Epidermal melanocyte (primary cell): ENCODE results near the gene PSTPIP1.

Experiments
- DNase-seq: peaks from one replicate; pipeline ENCODE4 v3.0.0; 2011; ENCODE audit warnings: low spot score; ENCODE audit not compliant: insufficient read length

Gene PSTPIP1

DNA sequence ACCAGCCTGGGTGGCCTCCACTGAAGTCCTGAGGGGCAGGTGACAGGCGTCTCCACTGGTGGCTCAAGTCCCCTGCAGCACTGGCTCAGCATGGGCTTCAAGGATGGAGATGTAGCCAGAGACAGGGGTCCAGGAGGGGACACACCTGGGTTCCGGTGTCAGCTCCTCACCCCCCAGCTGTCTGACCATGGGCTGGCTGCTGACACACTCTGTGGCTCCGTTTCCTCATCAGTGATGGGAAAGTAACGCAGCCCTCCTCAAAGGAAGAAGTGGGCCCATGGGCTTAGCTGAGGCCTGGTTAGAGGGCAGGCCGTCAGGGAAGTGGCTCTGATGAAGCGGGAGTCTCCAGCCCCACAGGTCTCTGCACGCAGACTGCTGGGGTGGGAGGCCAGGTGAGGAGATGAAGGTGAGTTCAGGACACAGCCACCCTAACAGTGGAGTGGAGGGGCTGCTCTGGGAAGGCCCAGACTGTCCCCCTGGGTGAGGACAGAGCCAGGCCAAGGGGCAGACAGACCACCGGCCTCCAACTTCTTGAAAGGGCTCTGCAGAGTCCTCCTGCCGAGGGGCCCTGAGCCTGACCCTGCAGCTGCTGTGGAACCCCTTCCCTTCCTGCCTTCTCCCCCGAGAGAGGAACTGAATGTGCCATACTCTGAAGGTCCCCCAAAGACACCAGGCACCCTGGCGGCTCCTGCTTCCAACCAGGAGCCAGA is 24.0 kb downstream of the PSTPIP1 start:
- DNase-seq = no peak

DNA sequence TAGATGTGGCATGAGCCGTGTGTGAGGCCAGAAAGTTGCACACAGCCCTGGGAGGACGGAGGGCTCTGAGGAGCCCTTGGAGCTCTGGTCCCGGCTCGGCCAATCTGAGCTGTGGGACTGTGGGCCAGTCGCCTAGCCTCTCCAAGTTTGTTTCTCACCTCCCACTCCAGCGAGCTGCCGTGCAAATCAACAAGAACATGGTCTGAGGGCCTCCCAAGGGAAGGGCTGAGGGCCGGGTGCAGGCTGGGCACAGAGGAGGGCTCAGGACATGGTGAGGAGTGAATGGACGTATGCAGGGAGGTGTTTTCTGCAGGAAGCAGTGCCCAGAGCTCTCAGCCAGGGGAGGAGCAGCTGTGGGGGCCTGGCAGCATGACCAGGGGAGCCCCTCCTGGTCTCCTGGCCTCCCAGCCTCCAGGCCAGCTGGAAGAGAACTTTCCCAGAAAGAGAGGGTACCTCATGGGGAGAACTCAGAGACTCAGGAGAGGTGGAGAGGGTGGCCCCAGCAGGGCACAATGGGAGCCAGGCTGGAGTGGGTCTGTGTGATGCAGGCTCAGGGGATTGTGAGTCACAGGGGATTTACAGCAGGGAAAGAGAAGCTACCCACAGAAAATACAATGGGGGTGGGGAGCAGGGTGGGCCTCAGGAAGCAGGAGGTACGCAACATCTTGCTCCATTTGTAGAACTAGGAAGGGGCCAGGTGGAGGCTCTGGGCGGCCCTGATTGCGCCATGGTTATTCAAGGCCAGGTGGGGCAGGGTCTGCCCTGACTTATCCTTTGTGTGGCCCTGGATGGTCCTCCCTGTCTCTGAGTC is 24.8 kb downstream of the PSTPIP1 start:
- DNase-seq = no peak

DNA sequence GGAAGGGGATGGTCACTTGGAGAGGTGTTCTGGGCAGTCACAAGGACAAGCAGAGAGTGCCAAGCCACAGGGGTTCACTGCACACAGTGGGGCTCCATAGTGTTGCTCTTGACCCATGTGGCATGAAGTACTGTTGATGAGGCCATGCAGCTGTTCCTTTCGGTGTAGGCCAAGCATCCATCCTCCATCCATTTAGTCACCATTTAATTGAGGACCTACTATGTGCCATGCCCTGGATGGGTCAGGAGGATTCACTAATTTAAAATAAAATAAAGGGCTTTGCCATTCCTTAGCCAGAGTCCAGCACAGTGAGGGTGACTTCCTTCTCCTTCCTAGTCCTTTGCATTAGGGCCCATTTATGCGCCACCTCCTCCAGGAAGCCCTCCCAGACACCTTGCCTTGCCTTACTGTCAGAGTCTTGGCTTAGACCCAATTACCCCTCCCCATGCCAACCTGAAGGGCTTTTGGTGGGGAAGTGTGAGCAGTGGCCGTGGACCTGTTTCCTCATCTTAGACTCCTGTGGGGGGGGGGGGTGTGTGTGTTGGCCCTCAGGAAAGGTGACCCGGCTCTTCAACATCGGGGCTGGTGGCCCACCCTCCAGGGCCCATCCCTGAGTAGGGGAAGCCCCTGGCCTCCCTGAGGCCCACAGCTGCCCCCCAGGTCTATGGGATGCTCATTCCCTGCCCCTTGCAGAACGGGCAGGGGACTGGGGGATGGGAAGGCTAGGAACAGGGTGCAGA is 25.6 kb downstream of the PSTPIP1 start:
- no peak for DNase-seq

DNA sequence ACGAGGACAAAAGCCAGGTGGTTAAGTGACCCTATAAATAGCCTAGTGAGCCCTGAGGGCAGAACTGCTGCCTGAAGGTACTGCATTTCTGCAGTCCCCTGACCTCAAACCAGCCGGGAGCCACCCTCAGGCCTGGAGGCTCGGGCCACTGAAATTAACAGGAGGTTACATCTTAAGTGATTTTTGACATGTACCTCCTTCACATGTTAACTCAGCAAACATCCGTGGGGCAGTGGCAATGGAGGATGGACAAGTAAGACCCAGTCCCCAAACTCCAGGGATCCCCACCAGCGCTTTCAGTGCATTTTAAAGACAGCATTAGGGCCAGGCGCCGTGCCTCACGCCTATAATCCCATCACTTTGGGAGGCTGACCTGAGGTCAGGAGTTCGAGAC is 26.2 kb downstream of the PSTPIP1 start:
- no peak for DNase-seq

DNA sequence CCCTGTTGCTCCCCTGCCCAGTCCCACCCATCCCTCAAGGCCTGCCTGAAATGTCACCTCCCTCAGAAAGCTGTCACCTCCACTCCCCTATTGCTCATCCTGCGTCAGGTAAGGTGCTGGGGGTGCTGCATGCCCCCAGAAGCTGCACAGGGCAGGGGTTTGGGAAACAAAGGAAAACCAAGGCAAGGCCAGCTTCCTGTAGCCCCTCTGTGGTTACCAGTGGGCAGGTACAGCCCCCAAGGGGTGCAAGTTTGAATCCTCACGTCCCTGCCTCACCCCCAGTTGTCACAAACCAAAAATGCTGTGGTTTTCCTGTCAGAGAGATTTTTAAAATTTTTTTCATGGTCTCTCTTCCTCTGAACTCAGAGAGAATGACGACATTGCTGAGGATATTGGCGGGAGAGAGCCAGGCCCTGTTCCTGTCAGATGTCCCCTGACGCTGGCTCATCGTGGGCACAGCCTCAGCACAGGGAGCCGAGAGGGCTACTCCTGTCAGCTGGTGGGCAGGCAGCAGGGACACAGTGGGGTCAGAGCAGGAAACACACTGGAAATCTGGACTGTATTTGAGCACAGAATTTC is 27.0 kb downstream of the PSTPIP1 start:
- no peak for DNase-seq

DNA sequence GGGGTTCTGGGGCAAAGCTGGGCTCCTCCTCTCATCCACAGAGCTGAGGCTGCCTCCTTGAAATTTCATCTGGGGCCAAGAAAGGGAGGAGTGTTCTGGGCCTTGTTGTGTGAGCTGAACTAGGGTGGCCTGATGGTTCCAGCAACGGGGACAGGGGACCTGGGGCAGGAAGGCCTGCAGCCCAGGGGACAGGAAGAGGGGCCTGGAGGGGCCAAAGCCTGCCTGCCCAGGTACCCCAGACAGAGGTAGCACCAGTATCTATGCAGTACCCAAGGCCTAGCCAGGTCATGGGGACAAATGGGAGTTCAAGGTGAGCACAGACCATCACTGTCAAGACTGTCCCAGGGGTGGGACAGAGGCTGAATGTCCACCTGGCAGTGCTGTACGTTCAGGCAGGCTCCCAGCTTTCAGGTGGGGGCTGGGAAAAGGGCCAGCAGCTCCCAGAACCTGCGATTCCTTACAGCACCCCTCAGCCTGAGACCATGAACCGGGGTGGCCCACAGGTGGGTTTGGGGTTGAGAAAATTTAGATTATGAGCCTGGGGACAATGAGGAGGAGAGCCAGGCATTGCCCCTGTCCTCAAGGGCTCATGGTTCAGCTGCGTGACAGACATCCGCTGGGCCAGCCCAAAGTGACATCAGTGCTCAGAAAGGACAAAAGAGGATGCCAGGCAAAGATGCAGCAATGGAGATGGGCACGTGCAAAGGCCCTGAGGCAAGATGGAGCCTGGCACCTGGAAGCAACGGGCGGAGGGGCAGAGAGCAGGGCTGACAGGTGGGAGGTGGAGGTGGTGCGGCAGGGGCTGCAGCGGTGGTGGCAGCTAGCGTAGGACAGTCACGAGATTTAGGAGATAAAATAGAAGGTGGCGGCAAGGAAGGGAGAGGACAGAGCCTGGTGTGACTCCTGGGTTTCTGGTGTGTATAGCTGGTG is 28.0 kb downstream of the PSTPIP1 start:
- no peak for DNase-seq

DNA sequence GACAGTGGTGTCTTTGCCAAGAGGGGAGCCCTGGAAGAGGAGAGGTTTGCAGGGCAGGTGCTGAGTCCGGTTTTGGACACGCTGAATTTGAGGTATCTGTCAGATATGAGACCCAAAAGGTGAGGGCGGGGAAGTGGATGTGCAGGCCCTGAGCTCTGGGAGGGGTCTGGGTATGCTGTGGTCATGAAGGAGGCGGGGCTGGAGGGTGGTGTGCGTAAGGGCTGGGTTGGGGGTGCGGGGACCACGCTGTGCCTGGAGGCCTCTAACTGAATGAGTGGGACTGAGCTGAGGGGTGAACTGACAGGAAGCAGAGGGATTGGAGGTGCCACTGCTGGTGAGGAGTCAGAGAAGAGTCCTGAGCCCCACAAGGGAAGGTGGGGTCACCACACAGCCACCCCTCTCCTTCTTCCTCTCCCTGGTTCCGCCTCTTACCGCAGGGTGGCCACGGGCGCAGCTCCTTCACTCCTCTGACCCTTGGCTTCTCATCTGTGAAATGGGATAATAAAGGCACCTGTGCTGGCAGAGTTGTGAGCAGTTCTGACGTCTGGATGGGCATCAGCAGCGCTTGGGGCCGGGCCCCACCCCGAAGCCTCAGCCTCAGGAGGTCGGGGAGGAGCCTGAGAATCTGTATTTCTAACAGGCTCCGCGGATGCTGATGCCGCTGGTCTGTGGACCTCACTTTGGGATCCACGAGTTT is 28.8 kb downstream of the PSTPIP1 start:
- DNase-seq = no peak

DNA sequence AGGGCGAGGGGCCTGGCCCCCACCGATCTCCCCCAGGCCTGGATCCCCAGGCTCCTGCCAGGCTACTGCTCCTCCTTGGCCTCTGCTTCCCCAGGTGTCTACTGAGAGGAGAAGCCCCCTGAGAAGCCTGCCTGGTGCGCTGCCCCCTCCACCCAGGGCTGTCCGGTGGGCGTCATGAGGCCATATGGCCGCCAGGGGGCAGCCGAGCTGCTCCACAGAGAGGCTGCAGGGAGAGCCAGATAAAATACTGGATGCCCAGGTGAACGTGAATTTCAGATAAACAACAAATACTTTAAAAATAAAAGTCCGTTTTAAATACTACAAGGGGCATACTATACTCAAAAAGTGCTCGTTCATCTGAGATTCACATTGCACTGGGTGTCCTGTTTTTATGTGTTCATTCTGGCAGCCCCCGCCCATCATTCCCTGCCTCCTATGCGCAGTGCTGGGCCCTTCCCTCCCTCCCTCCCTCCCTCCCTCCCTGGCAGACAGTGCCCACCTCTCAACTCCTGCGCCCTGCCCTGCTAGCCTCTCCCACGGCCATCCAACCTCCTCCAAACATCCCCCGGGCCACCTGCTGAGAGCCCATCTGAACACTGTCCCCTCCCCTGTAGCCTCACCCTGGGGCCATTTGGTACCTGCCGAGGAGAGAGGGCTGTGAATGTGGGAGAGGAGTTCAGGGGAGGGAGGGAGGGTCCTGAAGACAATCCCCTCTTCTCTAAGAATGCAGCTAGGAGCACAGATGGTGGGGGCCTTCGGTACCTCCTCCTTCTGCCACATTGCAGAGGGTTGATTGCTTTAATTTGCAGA is 29.6 kb downstream of the PSTPIP1 start:
- peak; percentile 74 for DNase-seq

DNA sequence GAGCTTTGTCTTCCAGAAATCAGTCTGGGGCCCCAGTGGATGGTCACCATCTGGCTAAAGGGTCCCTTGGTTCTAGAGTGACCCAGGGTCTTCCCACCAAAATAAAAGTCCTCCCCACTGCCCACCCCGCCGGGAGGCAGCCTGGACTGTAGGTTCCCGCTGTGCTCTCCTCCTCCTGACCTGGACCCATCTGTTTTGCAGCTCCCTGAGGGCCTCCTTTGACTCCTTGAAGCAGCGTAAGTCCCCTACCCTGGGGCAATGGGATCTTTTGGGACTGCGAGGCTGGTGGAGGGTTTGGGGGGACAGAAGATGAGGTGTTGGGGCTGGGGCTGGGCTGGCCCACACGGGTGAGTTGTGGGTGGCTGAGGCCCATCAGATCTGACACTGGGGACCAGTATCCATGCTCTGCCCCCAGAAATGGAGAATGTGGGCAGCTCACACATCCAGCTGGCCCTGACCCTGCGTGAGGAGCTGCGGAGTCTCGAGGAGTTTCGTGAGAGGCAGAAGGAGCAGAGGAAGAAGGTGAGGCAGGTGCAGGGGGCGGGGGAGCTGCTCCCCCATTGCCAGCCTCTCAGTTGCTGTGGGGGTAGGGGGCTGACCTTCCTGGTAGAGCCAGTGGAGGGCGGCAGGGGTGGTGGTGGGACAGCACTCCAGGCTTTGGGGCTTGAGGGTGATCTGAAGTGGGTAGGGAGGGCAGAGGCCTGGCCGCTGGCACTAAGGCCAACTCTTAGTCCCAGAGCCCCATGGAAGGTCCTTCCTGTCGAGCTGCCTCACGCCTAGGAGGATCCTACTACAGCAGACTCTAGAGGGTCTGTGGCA is 30.4 kb downstream of the PSTPIP1 start:
- DNase-seq = no peak

DNA sequence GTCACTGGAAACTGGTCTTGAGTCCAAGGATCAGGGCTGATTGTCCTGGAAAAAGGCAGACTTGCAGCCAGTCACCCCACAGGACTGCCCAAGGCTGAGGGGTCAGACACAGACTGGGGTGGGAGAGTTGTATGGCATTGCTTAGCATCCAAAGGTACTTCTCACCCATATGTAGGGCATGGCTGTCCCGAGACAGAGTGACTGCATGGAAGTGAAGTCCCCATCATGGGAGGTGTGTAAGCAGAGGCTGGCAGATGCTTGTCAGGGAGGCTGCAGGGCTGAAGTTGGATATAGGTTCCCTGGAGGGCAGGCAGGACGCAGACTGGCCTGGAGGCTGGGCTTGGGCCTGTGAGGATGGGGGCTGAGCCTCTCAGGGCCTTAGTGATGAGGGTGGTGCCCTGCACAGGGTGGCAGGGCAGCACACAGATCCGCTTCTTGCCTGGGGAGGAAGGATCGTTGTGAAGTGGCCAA is 31.1 kb downstream of the PSTPIP1 start:
- no peak for DNase-seq

DNA sequence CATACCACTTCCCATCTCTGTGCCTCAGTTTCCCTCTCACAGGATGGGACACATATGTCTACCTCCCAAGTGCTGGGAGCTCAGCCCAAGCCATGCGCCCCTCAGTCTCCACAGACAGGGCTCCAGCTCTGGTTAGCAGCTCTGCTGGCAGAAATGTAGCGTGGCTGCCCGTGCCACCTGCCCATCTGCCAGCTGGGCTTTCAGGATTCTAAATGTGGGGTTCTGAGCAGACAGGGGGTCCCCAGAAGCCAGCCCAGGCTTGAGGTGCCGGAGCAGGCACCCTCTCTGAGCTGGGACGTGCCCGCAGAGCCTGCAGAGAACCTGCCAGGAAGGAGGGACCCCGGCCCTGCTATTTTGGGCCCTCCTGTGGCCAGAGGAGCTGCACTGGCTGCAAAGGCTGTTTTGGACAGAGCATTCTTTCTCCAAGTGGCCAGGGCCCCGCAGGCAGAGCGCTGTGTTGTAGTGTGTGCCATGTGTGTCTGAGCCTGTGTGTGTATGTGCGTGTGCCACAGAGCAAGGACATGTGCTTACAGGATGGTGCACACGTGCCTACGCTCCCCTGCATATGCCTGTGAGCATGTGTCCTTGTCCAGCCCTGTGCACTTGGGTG is 31.7 kb downstream of the PSTPIP1 start:
- no peak for DNase-seq

DNA sequence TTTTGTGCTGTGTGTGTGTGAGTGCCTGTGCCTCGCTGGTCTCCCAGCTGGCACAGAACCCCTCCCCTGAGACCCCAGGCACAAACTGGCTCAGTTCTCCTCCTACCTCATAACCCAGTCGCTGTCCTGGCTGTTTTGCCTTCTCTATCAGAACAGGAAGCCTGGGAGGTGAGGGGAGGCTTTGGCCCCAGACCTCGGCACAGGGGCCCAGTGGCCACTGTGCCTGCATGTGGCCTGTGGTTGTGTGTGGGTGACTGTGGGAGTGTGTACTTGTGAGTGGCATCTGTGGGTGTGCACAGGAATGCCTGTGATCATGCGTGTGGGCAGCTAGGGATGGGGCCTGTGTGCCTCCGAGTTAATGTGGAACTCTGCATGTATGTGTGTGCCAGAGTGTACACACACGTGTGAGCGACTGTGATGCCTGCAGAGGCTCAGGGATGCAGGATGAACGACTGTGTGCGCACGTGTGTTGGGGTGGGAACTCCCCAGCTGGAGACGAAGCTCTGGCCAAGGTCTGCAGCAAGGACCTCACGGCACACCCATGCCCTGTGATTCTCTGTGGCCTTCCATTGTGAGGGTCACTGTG is 32.3 kb downstream of the PSTPIP1 start:
- DNase-seq = no peak

DNA sequence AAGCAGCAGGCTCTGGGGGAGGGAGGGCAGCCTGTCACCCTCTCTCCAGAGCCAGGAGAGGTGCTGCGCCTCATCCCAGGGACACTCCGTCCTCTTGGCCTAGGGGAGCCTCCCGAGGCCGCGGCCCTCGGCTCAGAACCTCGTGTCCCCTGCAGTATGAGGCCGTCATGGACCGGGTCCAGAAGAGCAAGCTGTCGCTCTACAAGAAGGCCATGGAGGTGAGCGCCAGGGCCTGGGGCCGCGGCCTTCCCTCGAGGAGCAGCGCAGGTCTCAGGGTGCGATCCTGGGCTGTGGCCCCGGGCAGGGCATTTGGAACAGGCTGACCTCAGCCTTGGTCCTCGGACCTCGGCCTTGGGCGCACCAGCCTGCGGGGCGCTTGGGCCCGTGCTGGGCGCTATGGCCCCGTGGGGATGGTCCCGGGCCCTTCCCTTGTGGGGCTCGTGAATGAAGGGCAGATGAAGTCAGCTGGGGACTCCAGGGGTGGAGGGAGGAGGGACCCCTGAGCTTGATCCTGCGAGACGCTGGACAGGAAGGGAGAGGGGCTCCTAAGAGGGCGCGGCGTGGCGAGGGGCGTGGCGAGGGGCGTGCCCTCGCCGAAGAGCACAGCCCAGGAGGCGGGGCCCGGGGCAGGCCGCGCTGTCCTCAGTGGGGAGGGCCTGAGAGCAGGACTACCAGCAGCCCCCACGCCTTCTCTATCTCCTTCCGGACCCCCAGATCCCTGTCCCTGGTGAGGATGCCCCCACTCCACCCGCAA is 32.9 kb downstream of the PSTPIP1 start:
- no peak for DNase-seq

DNA sequence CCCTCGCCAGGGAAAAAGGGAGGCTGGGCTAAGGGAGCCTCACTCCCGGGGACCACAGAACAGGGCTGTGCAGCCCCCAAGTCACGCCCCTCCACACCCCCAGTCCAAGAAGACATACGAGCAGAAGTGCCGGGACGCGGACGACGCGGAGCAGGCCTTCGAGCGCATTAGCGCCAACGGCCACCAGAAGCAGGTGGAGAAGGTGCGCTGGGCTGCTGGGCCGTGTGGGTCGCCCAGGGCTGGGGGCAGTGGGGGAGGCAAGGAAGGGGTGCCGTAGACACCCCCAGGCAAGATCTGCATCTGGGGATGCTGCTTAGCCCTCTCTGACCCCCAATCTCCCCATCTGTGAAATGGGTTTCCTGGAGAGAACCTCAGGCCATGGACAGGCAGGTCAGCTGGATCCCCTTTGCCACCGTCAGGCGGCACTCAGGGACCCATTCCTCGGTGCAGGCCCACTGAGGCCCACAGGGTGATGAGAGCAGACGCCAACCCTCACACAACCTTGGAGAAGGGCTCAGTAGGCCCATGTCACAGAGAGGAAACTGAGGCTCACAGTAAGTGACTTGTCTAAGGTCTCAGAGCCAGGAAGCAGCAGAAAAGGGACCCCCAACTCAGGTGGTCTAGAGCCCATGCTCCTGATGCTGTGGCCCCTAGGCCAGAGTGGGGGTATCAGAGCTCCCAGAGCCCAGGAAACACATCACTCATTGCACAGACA is 33.7 kb downstream of the PSTPIP1 start:
- no peak for DNase-seq

DNA sequence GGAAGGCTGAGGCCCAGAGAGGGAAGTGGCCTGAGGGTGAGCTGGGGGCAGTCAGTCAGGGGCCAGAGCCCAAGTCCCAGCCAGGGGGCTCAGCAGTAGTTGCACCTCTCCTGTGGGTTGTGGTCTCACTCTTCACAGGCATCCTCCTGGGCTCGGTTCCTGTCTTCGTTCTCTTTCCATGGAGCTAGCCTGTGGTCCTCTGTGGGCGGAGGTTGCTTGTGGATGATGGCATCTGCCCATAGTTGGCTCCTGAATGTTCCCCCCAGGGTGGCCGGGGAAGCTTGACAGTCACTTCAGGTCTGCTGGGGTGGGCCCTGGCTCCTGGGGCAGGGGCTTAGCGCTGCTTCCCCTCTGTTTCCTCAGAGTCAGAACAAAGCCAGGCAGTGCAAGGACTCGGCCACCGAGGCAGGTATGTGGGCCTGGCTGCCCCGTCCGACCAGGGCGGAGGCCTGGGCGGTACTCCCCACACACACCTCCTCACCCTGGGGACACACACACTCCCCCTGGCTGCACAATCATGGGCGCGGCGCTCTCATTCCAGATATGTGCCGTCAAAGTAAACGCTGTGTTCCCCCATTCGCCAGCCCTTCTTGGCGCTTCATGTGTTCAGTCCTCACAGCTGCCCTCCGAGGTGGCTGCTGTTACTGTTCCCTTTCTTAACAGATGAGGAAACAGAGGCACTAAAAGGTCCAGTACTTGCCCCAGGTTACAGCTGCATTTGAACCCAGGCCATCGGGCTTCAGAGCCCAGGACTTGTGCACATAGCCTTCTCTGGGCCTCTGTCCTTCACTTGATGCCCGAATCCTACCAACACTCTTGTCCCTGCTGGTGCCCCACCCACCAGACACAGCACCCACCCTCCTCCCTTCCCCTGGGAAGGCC is 34.5 kb downstream of the PSTPIP1 start:
- DNase-seq = no peak
